Fibroblast of skin of scalp (primary cell): ENCODE measurements around the gene TAS2R10.

Experiments
- DNase-seq: peaks from one replicate; pipeline ENCODE4 v3.0.0-alpha.2; 2013

TAS2R10 gene

GRCh38 chr12:10779103-10779502, 47.1 kb downstream of the TAS2R10 start:
- no peak for DNase-seq
